HEK293T (cell line): ENCODE measurements around the gene CLIP1.
"Not testable (repeated sequence)": the region's sequence is repeated elsewhere in the genome, so short reads cannot be mapped to it uniquely, and the experiment has no call there.

Experiments used
- ARNT ChIP-seq: fragments of 450-650 bp; IDR thresholded peaks from 2 replicates; pipeline ENCODE4 v1.6.1; 2017; ENCODE audit warnings: mild to moderate bottlenecking
- CTBP1 ChIP-seq: fragments of 450-650 bp; IDR thresholded peaks from 2 replicates; pipeline ENCODE4 v1.6.1; 2016; ENCODE audit warnings: borderline replicate concordance
- FOXA1 ChIP-seq: fragments of 450-650 bp; IDR thresholded peaks from 2 replicates; pipeline ENCODE4 v1.6.1; 2016; ENCODE audit warnings: mild to moderate bottlenecking
- FOXK2 ChIP-seq: fragments of 450-650 bp; IDR thresholded peaks from 2 replicates; pipeline ENCODE4 v1.6.1; 2016; ENCODE audit warnings: mild to moderate bottlenecking
- FOXM1 ChIP-seq: fragments of 450-650 bp; IDR thresholded peaks from 2 replicates; pipeline ENCODE4 v1.6.1; 2017; ENCODE audit warnings: mild to moderate bottlenecking, borderline replicate concordance
- LEF1 ChIP-seq: fragments of 450-650 bp; IDR thresholded peaks from 2 replicates; pipeline ENCODE4 v1.6.1; 2017; ENCODE audit warnings: mild to moderate bottlenecking, borderline replicate concordance
- NFRKB ChIP-seq: fragments of 450-650 bp; IDR thresholded peaks from 2 replicates; pipeline ENCODE4 v1.6.1; 2016; ENCODE audit warnings: mild to moderate bottlenecking, moderate library complexity
- PKNOX1 ChIP-seq: fragments of 450-650 bp; IDR thresholded peaks from 2 replicates; pipeline ENCODE4 v1.6.1; 2016
- SP1 ChIP-seq: fragments of 450-650 bp; IDR thresholded peaks from 2 replicates; pipeline ENCODE4 v1.6.1; 2017
- SUZ12 ChIP-seq: fragments of 450-650 bp; IDR thresholded peaks from 2 replicates; pipeline ENCODE4 v1.6.1; 2016; ENCODE audit warnings: mild to moderate bottlenecking
- TARDBP ChIP-seq: fragments of 450-650 bp; IDR thresholded peaks from 2 replicates; pipeline ENCODE4 v1.6.1; 2016
- ZNF384 ChIP-seq: fragments of 450-650 bp; IDR thresholded peaks from 2 replicates; pipeline ENCODE4 v1.6.1; 2016

- TF ChIP-seq SP1, ZNF384, FOXM1, NFRKB, ARNT, CTBP1, PKNOX1, LEF1, SUZ12, FOXA1, TARDBP, FOXK2: not testable (repeated sequence)
These were observed 64.9 kb downstream of the CLIP1 start for GRCh38 chr12:122357536-122357935.
